ENCODE data around the gene FUBP3.

GRCh38 chr9:130588416-130588815 is 9.0 kb downstream of the FUBP3 start:
- TF ChIP-seq POLR2AphosphoS5 (IDR thresholded peaks at IDR 0.05), result no peak
- no peak for TF ChIP-seq CTCF (IDR thresholded peaks at IDR 0.05)
- no peak for TF ChIP-seq POLR2A (IDR thresholded peaks at IDR 0.05)
- TF ChIP-seq EP300 (IDR thresholded peaks at IDR 0.05), result no peak

Data from stomach (tissue), 4 donors.